Mesendoderm (in vitro differentiated cells): ENCODE measurements around the gene SLC24A5.

Source experiments
- DNase-seq: peaks from one replicate; pipeline ENCODE4 v3.0.0; 2013
- H2AK5ac ChIP-seq: 2 replicates; pipeline ENCODE4 v1.6.1; 2013; ENCODE audit warnings: low read length, inconsistent platforms
- H2BK120ac ChIP-seq: 2 replicates; pipeline ENCODE4 v1.6.1; 2013; ENCODE audit warnings: low read depth, mild to moderate bottlenecking, low read length, moderate library complexity, mixed read lengths
- H2BK15ac ChIP-seq: replicated peaks from 2 replicates; pipeline ENCODE4 v1.6.1; 2013; ENCODE audit warnings: low read depth, mild to moderate bottlenecking, moderate library complexity
- H2BK5ac ChIP-seq: 2 replicates; pipeline ENCODE4 v1.6.1; 2013; ENCODE audit warnings: low read length, inconsistent platforms
- H3K18ac ChIP-seq: 2 replicates; pipeline ENCODE4 v1.6.1; 2013; ENCODE audit warnings: mild to moderate bottlenecking, low read length, mixed read lengths
- H3K23ac ChIP-seq: one replicate; pipeline ENCODE4 v1.6.1; 2013; ENCODE audit warnings: low read length
- H3K27ac ChIP-seq: 2 replicates; pipeline ENCODE4 v1.5.1; 2013; ENCODE audit warnings: low read depth, mild to moderate bottlenecking, inconsistent platforms, low read length, moderate library complexity
- H3K27me3 ChIP-seq: 2 replicates; pipeline ENCODE4 v1.6.1; 2013; ENCODE audit warnings: low read length, control low read depth, mild to moderate bottlenecking, inconsistent platforms; ENCODE audit not compliant: insufficient read depth, poor library complexity
- H3K36me3 ChIP-seq: 2 replicates; pipeline ENCODE4 v1.6.1; 2013; ENCODE audit warnings: low read length, inconsistent platforms; ENCODE audit not compliant: control insufficient read depth, insufficient read depth
- H3K4ac ChIP-seq: one replicate; pipeline ENCODE4 v1.6.1; 2013; ENCODE audit warnings: low read depth, mild to moderate bottlenecking, low read length, moderate library complexity
- H3K4me1 ChIP-seq: 2 replicates; pipeline ENCODE4 v1.6.1; 2013; ENCODE audit warnings: low read depth, low read length, inconsistent platforms; ENCODE audit not compliant: control insufficient read depth
- H3K4me2 ChIP-seq: 2 replicates; pipeline ENCODE4 v1.6.1; 2013; ENCODE audit warnings: low read length
- H3K4me3 ChIP-seq: 2 replicates; pipeline ENCODE4 v1.5.1; 2013; ENCODE audit warnings: mild to moderate bottlenecking, low read length
- H3K56ac ChIP-seq: one replicate; pipeline ENCODE4 v1.6.1; 2013; ENCODE audit warnings: low read length
- H3K79me1 ChIP-seq: 2 replicates; pipeline ENCODE4 v1.6.1; 2013; ENCODE audit warnings: low read length, inconsistent platforms
- H3K79me2 ChIP-seq: 2 replicates; pipeline ENCODE4 v1.6.1; 2013; ENCODE audit warnings: mild to moderate bottlenecking, low read length; ENCODE audit not compliant: control insufficient read depth, insufficient read depth
- H3K9ac ChIP-seq: 2 replicates; pipeline ENCODE4 v1.6.1; 2013; ENCODE audit warnings: low read length, inconsistent platforms
- H4K5ac ChIP-seq: one replicate; pipeline ENCODE4 v1.6.1; 2013; ENCODE audit warnings: low read length
- H4K8ac ChIP-seq: one replicate; pipeline ENCODE4 v1.6.1; 2013; ENCODE audit warnings: low read depth, mild to moderate bottlenecking, control low read depth, low read length, moderate library complexity
- WGBS: extraction: QIAGEN DNeasy Blood & Tissue Kit; methylation state at CpG from one replicate; pipeline ENCODE4 v1.1.7; 2013; ENCODE audit warnings: low lambda C conversion rate, missing lambda C conversion rate; ENCODE audit not compliant: insufficient coverage; ENCODE audit errors: extremely low coverage; 5-methylcytosine and 5-hydroxymethylcytosine counted together

SLC24A5 gene

GRCh38 chr15:48190932-48191573, 70.3 kb downstream of the SLC24A5 start:
- Histone ChIP-seq H2BK15ac (no peak overlapping the region), H3K27ac (no peak overlapping the region), H3K23ac (no peak overlapping the region), H4K5ac (no peak overlapping the region), H3K9ac (no peak overlapping the region), H3K4me2 (peak overlapping the region; percentile 58), H3K79me2 (no peaks in the 10 kb centered on the region), H3K36me3 (no peaks in the 10 kb centered on the region), H2BK5ac (no peak overlapping the region), H3K27me3 (no peaks in the 10 kb centered on the region), H3K56ac (no peak overlapping the region), H3K18ac (no peak overlapping the region), H3K4me1 (no peaks in the 10 kb centered on the region), H2BK120ac (no peak overlapping the region), H3K79me1 (no peaks in the 10 kb centered on the region), H4K8ac (no peak overlapping the region), H3K4ac (no peak overlapping the region), H2AK5ac (no peak overlapping the region), H3K4me3 (no peak overlapping the region)
- no CpG with 5 or more reads among the region's 15 CpGs for WGBS
- DNase-seq: peak; percentile 92

GRCh38 chr15:48191574-48192225, 70.9 kb downstream of the SLC24A5 start, which contains the start of gene CTXN2:
Gene CTXN2, plus strand, starts transcription at chr15:48191665. Its CDS starts 9,636 bp downstream, at chr15:48201301.
- H2BK5ac ChIP-seq: no peak within 1 kb of the TSS
- DNase-seq: peak; percentile 63

More at GRCh38 chr15:48191574-48192225, 70.9 kb downstream of the SLC24A5 start, which contains the start of gene CTXN2:
- H3K23ac ChIP-seq: no peak within 1 kb of the TSS
- H2BK15ac ChIP-seq: no peak within 1 kb of the TSS
- H3K4me2 ChIP-seq: peak within 1 kb of the TSS; percentile 58
- H3K4me1 ChIP-seq: no peaks in the 10 kb centered on the region
- no peaks in the 10 kb centered on the region for H3K79me2 ChIP-seq
- H3K9ac ChIP-seq: no peak within 1 kb of the TSS
- no peak within 1 kb of the TSS for H4K5ac ChIP-seq
- H3K4ac ChIP-seq: no peak within 1 kb of the TSS
- no peak within 1 kb of the TSS for H2AK5ac ChIP-seq
- WGBS: no CpG with 5 or more reads among the region's 31 CpGs
- H3K27ac ChIP-seq: no peak within 1 kb of the TSS
- H3K27me3 ChIP-seq: no peaks in the 10 kb centered on the region
- no peak within 1 kb of the TSS for H3K4me3 ChIP-seq
- H4K8ac ChIP-seq: no peak within 1 kb of the TSS
- H2BK120ac ChIP-seq: no peak within 1 kb of the TSS
- H3K36me3 ChIP-seq: no peaks in the 10 kb centered on the region
- H3K56ac ChIP-seq: no peak within 1 kb of the TSS
- no peak within 1 kb of the TSS for H3K18ac ChIP-seq
- H3K79me1 ChIP-seq: no peaks in the 10 kb centered on the region
